ENCODE data around the gene FAM200B.

The FAM200B gene

DNA sequence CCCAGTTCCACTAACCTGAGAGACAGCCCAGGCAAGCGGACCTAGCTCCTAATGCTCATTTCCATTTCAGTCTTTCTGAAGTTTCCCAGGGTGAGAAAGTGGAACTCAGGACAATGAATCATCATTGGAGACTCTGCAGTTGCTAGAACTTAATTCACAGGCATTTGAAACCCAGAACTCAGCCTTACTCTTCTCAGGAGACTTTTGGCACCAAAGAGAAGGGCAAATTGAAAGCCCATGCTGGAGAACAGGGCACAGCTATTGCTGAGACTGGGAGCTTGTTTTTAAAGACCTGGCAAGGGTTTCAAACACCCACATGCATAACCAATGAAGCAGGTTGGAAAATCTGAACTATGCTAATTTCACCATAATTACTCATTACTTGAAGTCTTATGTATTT lies 57.2 kb downstream of the FAM200B start:
- no peak for DNase-seq

All from NCI-H2107 (cell line).